ENCODE measurements around the gene AMACR. TPM values are rescaled to one million over a fixed set of nuclear protein-coding genes. Genes with fewer than 3 reads are reported as not detected.

Gene AMACR
- total and polyA plus RNA-seq, 10 of the 15 experiments (the other 5 are each of a cell fraction or from before 2014, with no cell fraction given), result 2.6 to 20.4 (median 10.4) TPM

DNA sequence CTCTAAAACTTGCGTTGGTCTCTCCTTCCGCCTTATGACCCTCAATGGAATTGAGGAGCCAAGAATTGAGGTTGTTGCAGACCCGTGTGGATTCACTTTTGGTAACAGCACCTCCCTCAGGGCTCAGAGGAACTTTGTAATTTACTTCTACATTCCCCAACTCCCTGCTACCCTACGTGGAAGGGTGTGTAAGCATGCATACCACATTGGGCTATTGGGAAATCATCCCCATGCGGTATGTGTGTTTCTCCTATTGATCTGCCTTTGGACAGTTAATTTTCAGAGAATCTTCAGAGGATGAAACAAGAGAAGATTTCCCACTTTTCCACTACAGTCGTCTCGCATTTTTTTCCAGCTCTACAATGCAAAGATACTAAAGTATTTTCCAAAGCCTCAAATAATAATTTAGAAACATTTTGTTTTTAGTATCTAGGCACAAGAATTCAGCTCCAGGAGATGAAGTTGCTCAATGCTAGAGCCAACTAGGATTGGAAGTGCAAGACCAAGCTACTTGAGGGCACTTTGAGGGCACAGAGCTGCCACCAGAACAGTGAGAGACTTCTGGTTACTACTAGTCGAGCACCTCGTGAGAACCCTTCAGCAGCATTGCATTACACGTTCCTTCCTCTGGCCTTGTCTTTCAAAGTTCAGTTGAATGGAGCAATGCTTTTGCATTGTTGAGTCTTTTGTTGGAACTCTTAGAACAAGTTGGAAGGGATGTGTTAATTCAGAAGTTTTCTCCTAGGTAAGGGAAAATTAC, 31.7 kb upstream of the AMACR start:
- FAIRE-seq (no peak), DNase-seq (ENCODE audit: low read depth, low spot score) (no peak), ATAC-seq (no peak)
- SMC1A ChIA-PET (ENCODE audit: uncharacterized antibody, unreplicated experiment), result interaction anchor here (1.3 to 1.5 kb wide), 2 partner anchors 8 to 27 kb away, joined by 3 to 5 read pairs; no protein-coding TSS in a partner anchor
- POLR2A ChIA-PET, result no interaction called here
- H3K4me1 ChIP-seq (ENCODE audit: control insufficient read depth, insufficient read depth, low read length), result peaks cover 2% of the 10 kb centered on the region; the same call in 1 of the 2 replicates
- H3K27me3 ChIP-seq (replicated peaks in 1 of 2; ENCODE audit: control insufficient read depth in 2 of 2, insufficient read depth in 2 of 2, low read length in 1 of 2), result no peaks in the 10 kb centered on the region
- no peaks in the 10 kb centered on the region for H3K9me3 ChIP-seq (replicated peaks; ENCODE audit: control insufficient read depth, insufficient read depth, low read length)
- H3K4me2 ChIP-seq (ENCODE audit: control insufficient read depth, insufficient read depth), result no peak overlapping the region
- no peak overlapping the region for H3K27ac ChIP-seq (ENCODE audit: control insufficient read depth, insufficient read depth)
- WGBS (ENCODE audit: insufficient coverage, insufficient replicate concordance, low lambda C conversion rate, missing lambda C conversion rate), result 72% methylated on average over 10 of the region's 10 CpGs
- H2AFZ ChIP-seq (ENCODE audit: control insufficient read depth, low read depth, low read length), result no peak overlapping the region
- H3K4me3 ChIP-seq, result no peak overlapping the region
- in situ Hi-C loops (cut with MboI) (no loop called here), intact Hi-C loops (cut with micrococcal nuclease; ENCODE audit: unreplicated experiment) (no loop called here)
- no peak for TF ChIP-seq JUNB (IDR thresholded peaks at IDR 0.05)
- no peak for TF ChIP-seq STAT1 (conservative IDR thresholded peaks at IDR 0.05)
- TF ChIP-seq SIX5 (IDR thresholded peaks at IDR 0.05; ENCODE audit: low read depth, low read length, severe bottlenecking), result no peak
- no peak for TF ChIP-seq CHD1 (IDR thresholded peaks at IDR 0.05; ENCODE audit: low read depth, low read length)
- TF ChIP-seq CBFB (IDR thresholded peaks at IDR 0.05; ENCODE audit: low read depth), result no peak
- no peak for TF ChIP-seq TCF7 (IDR thresholded peaks at IDR 0.05; ENCODE audit: borderline replicate concordance)
- no peak for TF ChIP-seq BHLHE40 (IDR thresholded peaks at IDR 0.05; ENCODE audit: borderline replicate concordance in 1 of 2, low read depth in 2 of 2, low read length in 1 of 2)
- no peak for TF ChIP-seq CREM (IDR thresholded peaks at IDR 0.05; ENCODE audit: low read depth)
- no peak for TF ChIP-seq CBX5 (IDR thresholded peaks at IDR 0.05; ENCODE audit: low read depth)
- TF ChIP-seq CHD2 (IDR thresholded peaks at IDR 0.05; ENCODE audit: borderline replicate concordance, low read depth, low read length), result no peak
- no peak for TF ChIP-seq IKZF2 (IDR thresholded peaks at IDR 0.05)
- CTCF ChIA-PET, result interaction anchor here (1.2 kb wide), 1 partner anchor 9 kb away, joined by 3 read pairs; no protein-coding TSS in a partner anchor
- H4K20me1 ChIP-seq (ENCODE audit: control insufficient read depth, insufficient read depth), result no peaks in the 10 kb centered on the region
- RAD21 ChIA-PET (ENCODE audit: unreplicated experiment), result no interaction called here
- BruUV-seq (replicated peaks), result no TSS peak
- no peak overlapping the region for H3K9ac ChIP-seq (ENCODE audit: control insufficient read depth, insufficient read depth, low read length)
- no peaks in the 10 kb centered on the region for H3K36me3 ChIP-seq (ENCODE audit: control insufficient read depth in 2 of 2, insufficient read depth in 2 of 2, low read length in 1 of 2)
- H3K79me2 ChIP-seq (ENCODE audit: control insufficient read depth, insufficient read depth, low read length), result no peaks in the 10 kb centered on the region

Measured in GM12878 (cell line).